GM18873 (cell line): ENCODE measurements around the gene PTPRT.

ENCODE experiments used
- ATAC-seq: cut with Tn5 transposase; IDR thresholded peaks from one replicate; pipeline ENCODE4 v1.9.1; 2021; ENCODE audit warnings: mild to moderate bottlenecking, moderate library complexity, moderate number of reproducible peaks; ENCODE audit not compliant: unreplicated experiment, low FRiP score

PTPRT gene

GRCh38 chr20:42366626-42367025 is 823.1 kb downstream of the PTPRT start:
- ATAC-seq: no peak

GRCh38 chr20:42364446-42364845 is 825.3 kb downstream of the PTPRT start:
- no peak for ATAC-seq

- no peak for ATAC-seq
Measured at GRCh38 chr20:42361402-42361970, 828.2 kb downstream of the PTPRT start.

GRCh38 chr20:42360621-42361020 is 829.1 kb downstream of the PTPRT start:
- no peak for ATAC-seq

- no peak for ATAC-seq
Measured at GRCh38 chr20:42359617-42360016, 830.1 kb downstream of the PTPRT start.

- no peak for ATAC-seq
Measured at GRCh38 chr20:42352096-42352495, 837.6 kb downstream of the PTPRT start.

GRCh38 chr20:42350521-42350920 is 839.2 kb downstream of the PTPRT start:
- no peak for ATAC-seq

GRCh38 chr20:42346189-42347170 is 843.2 kb downstream of the PTPRT start:
- no peak for ATAC-seq

- no peak for ATAC-seq
Measured at GRCh38 chr20:42341654-42342053, 848.1 kb downstream of the PTPRT start.

GRCh38 chr20:42340368-42340767 is 849.3 kb downstream of the PTPRT start:
- no peak for ATAC-seq

GRCh38 chr20:42338294-42339201 is 851.2 kb downstream of the PTPRT start:
- no peak for ATAC-seq

- no peak for ATAC-seq
Measured at GRCh38 chr20:42336576-42336975, 853.1 kb downstream of the PTPRT start.

- ATAC-seq: no peak
Measured at GRCh38 chr20:42319252-42320013, 870.3 kb downstream of the PTPRT start.

GRCh38 chr20:42313704-42314103 is 876.0 kb downstream of the PTPRT start:
- ATAC-seq: no peak

GRCh38 chr20:42309050-42309449 is 880.7 kb downstream of the PTPRT start:
- ATAC-seq: no peak

GRCh38 chr20:42308171-42308570 is 881.5 kb downstream of the PTPRT start:
- no peak for ATAC-seq

- no peak for ATAC-seq
Measured at GRCh38 chr20:42295592-42295991, 894.1 kb downstream of the PTPRT start.

- ATAC-seq: no peak
Measured at GRCh38 chr20:42294976-42295375, 894.7 kb downstream of the PTPRT start.

- ATAC-seq: no peak
Measured at GRCh38 chr20:42281801-42282200, 907.9 kb downstream of the PTPRT start.
